Measurements from ENCODE around the gene SYT12.

DNA sequence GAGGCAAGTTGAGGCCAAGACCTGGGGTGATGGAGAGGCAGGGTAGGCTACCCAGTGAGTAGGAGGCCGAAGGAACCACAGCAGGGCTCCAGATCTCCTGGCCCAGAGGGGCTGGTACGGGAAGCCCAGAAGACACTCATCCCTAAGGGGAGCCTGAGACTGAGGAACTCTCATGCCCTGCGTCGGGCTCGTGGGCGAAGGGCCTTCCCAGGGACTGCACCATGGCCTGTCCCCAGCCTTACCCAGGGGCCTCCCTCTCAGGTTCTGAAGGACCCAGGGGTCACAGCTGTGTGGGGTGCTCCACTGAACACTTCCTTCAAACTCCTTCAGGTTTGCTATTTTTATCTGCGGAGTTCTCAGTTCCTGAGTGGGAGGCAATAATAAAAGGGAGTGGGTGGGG, 15.8 kb upstream of the SYT12 start:
- TF ChIP-seq, protein P1, sequence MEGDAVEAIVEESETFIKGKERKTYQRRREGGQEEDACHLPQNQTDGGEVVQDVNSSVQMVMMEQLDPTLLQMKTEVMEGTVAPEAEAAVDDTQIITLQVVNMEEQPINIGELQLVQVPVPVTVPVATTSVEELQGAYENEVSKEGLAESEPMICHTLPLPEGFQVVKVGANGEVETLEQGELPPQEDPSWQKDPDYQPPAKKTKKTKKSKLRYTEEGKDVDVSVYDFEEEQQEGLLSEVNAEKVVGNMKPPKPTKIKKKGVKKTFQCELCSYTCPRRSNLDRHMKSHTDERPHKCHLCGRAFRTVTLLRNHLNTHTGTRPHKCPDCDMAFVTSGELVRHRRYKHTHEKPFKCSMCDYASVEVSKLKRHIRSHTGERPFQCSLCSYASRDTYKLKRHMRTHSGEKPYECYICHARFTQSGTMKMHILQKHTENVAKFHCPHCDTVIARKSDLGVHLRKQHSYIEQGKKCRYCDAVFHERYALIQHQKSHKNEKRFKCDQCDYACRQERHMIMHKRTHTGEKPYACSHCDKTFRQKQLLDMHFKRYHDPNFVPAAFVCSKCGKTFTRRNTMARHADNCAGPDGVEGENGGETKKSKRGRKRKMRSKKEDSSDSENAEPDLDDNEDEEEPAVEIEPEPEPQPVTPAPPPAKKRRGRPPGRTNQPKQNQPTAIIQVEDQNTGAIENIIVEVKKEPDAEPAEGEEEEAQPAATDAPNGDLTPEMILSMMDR (conservative IDR thresholded peaks at IDR 0.05; ENCODE audit: low read length): no peak
- no peak for TF ChIP-seq EZH2phosphoT487 (IDR thresholded peaks at IDR 0.05; ENCODE audit: borderline replicate concordance, low read depth, low read length)

All from OCI-LY7 (cell line).